ENCODE data around the gene CLDN19. TPM values are rescaled to one million over a fixed set of nuclear protein-coding genes. Genes with fewer than 3 reads are reported as not detected.

CLDN19 gene
- polyA plus RNA-seq, 2 of the 4 experiments (the other 2 are of a cell fraction) = 0.03 TPM; not detected in 1

GRCh38 chr1:42768172-42768571 is 28.1 kb upstream of the CLDN19 start:
- WGBS (ENCODE audit: missing lambda C conversion rate) = 100% methylated on average over 2 of the region's 2 CpGs
- DNase-seq (ENCODE audit: low read depth in 1 of 2, low spot score in 1 of 2) (no peak), FAIRE-seq (no peak), ATAC-seq (no peak)
- no peak for TF ChIP-seq POLR2AphosphoS2 (conservative IDR thresholded peaks at IDR 0.05; ENCODE audit: low read length)
- TF ChIP-seq ATOH8 (CRISPR knock-in tag; IDR thresholded peaks at IDR 0.05; ENCODE audit: low read depth) = no peak
- TF ChIP-seq RNF2 (IDR thresholded peaks at IDR 0.05; ENCODE audit: borderline replicate concordance, low read depth) = no peak
- TF ChIP-seq CEBPB (IDR thresholded peaks at IDR 0.05) = no peak
- no peak for TF ChIP-seq REST (IDR thresholded peaks at IDR 0.05)
- TF ChIP-seq NPAS2 (CRISPR knock-in tag; IDR thresholded peaks at IDR 0.05; ENCODE audit: borderline replicate concordance) = no peak
- TF ChIP-seq CBX2 (IDR thresholded peaks at IDR 0.05; ENCODE audit: borderline replicate concordance, low read depth) = no peak
- no peak for TF ChIP-seq RARB (CRISPR knock-in tag; IDR thresholded peaks at IDR 0.05)
- no peak for TF ChIP-seq SREBF2 (IDR thresholded peaks at IDR 0.05)
- no peak for TF ChIP-seq HOXB5 (CRISPR knock-in tag; IDR thresholded peaks at IDR 0.05)
- TF ChIP-seq, protein P1, sequence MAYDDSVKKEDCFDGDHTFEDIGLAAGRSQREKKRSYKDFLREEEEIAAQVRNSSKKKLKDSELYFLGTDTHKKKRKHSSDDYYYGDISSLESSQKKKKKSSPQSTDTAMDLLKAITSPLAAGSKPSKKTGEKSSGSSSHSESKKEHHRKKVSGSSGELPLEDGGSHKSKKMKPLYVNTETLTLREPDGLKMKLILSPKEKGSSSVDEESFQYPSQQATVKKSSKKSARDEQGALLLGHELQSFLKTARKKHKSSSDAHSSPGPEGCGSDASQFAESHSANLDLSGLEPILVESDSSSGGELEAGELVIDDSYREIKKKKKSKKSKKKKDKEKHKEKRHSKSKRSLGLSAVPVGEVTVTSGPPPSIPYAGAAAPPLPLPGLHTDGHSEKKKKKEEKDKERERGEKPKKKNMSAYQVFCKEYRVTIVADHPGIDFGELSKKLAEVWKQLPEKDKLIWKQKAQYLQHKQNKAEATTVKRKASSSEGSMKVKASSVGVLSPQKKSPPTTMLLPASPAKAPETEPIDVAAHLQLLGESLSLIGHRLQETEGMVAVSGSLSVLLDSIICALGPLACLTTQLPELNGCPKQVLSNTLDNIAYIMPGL (CRISPR knock-in tag; IDR thresholded peaks at IDR 0.05; ENCODE audit: borderline replicate concordance) = no peak
- TF ChIP-seq, protein P2, sequence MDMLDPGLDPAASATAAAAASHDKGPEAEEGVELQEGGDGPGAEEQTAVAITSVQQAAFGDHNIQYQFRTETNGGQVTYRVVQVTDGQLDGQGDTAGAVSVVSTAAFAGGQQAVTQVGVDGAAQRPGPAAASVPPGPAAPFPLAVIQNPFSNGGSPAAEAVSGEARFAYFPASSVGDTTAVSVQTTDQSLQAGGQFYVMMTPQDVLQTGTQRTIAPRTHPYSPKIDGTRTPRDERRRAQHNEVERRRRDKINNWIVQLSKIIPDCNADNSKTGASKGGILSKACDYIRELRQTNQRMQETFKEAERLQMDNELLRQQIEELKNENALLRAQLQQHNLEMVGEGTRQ (IDR thresholded peaks at IDR 0.05) = no peak
- TF ChIP-seq CBX8 (IDR thresholded peaks at IDR 0.05) = no peak
- no peak for TF ChIP-seq PBX3 (IDR thresholded peaks at IDR 0.05)
- no peak for TF ChIP-seq KDM5A (IDR thresholded peaks at IDR 0.05)
- TF ChIP-seq JUNB (IDR thresholded peaks at IDR 0.05) = no peak
- TF ChIP-seq, protein P3, sequence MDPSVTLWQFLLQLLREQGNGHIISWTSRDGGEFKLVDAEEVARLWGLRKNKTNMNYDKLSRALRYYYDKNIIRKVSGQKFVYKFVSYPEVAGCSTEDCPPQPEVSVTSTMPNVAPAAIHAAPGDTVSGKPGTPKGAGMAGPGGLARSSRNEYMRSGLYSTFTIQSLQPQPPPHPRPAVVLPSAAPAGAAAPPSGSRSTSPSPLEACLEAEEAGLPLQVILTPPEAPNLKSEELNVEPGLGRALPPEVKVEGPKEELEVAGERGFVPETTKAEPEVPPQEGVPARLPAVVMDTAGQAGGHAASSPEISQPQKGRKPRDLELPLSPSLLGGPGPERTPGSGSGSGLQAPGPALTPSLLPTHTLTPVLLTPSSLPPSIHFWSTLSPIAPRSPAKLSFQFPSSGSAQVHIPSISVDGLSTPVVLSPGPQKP (IDR thresholded peaks at IDR 0.05; ENCODE audit: low read depth, low read length) = no peak
- TF ChIP-seq CHD2 (IDR thresholded peaks at IDR 0.05; ENCODE audit: low read length, partially characterized antibody) = no peak
- no peak for TF ChIP-seq POLR2A (IDR thresholded peaks at IDR 0.05; ENCODE audit: low read length)
- TF ChIP-seq ZNF302 (CRISPR knock-in tag; IDR thresholded peaks at IDR 0.05) = no peak
- H3K4me1 ChIP-seq = peaks cover 16% of the 10 kb centered on the region; the same call in 2 of the 3 replicates
- H3K4me3 ChIP-seq = peak overlapping the region; percentile 95
- H3K27ac ChIP-seq = no peak overlapping the region
- H3K4me2 ChIP-seq = peak overlapping the region; percentile 91
- H3K9me3 ChIP-seq = no peaks in the 10 kb centered on the region
- POLR2A ChIA-PET = no interaction called here
- CTCF ChIA-PET = interaction anchor here (0.9 to 2.4 kb wide), 2 partner anchors 10 kb away, joined by 3 to 10 read pairs; no protein-coding TSS in a partner anchor

All from A549 (cell line).